Keratinocyte (primary cell): ENCODE measurements around the gene OLFML1. TPM values are rescaled to one million over a fixed set of nuclear protein-coding genes. Genes with fewer than 3 reads are reported as not detected.

ENCODE experiments used
- DNase-seq: peaks from one replicate; pipeline ENCODE4 v3.0.0-alpha.2; 2011; ENCODE audit warnings: low read depth, missing footprints, low spot score
- FAIRE-seq: peaks from 2 replicates; lab custom pipeline; 2011; peaks lifted over from hg19 to GRCh38; lab: Jason Lieb, UNC
- H2AFZ ChIP-seq: 2 replicates; pipeline ENCODE4 v1.6.0; 2012; ENCODE audit warnings: low read length, control low read depth, inconsistent platforms; ENCODE audit not compliant: control insufficient read depth
- H3K27ac ChIP-seq: 2 replicates; pipeline ENCODE4 v1.5.1; 2011; ENCODE audit warnings: low read length; ENCODE audit not compliant: control insufficient read depth, insufficient read depth
- H3K27me3 ChIP-seq: 3 replicates; pipeline ENCODE4 v1.6.0; 2011; ENCODE audit warnings: low read length; ENCODE audit not compliant: control insufficient read depth, insufficient read depth; ENCODE audit errors: extremely low read depth
- H3K36me3 ChIP-seq, 2 experiments: 2 replicates in 1 of 2; 3 replicates in 1 of 2; pipeline ENCODE4 v1.5.1; 2011; ENCODE audit warnings: low read length in 2 of 2, mild to moderate bottlenecking in 1 of 2; ENCODE audit not compliant: control insufficient read depth in 2 of 2, insufficient read depth in 2 of 2; ENCODE audit errors: extremely low read depth in 1 of 2
- H3K4me1 ChIP-seq: 3 replicates; pipeline ENCODE4 v1.5.1; 2011; ENCODE audit warnings: low read length; ENCODE audit not compliant: control insufficient read depth, insufficient read depth; ENCODE audit errors: extremely low read depth
- H3K4me2 ChIP-seq: 3 replicates; pipeline ENCODE4 v1.6.0; 2011; ENCODE audit warnings: low read depth, low read length; ENCODE audit not compliant: control insufficient read depth, insufficient read depth; ENCODE audit errors: extremely low read depth
- H3K4me3 ChIP-seq, 3 experiments: fragments of 200-600 bp in 1 of 3; sonication (generic) in 1 of 3; 2 replicates in 2 of 3; 3 replicates in 1 of 3; pipeline ENCODE4 v1.5.1; 2011 to 2016; ENCODE audit warnings: low read length in 3 of 3, mild to moderate bottlenecking in 3 of 3, control low read depth in 2 of 3, inconsistent platforms in 1 of 3, low read depth in 1 of 3, mixed read lengths in 1 of 3, mixed run types in 1 of 3, moderate library complexity in 1 of 3; ENCODE audit not compliant: control insufficient read depth in 2 of 3, insufficient read depth in 2 of 3; ENCODE audit errors: extremely low read depth in 1 of 3
- H3K79me2 ChIP-seq: 2 replicates; pipeline ENCODE4 v1.6.0; 2012; ENCODE audit warnings: low read length; ENCODE audit not compliant: control insufficient read depth, insufficient read depth
- H3K9ac ChIP-seq: 3 replicates; pipeline ENCODE4 v1.6.0; 2011; ENCODE audit warnings: low read length; ENCODE audit not compliant: control insufficient read depth, insufficient read depth; ENCODE audit errors: extremely low read depth
- H3K9me1 ChIP-seq: 3 replicates; pipeline ENCODE4 v1.6.0; 2011; ENCODE audit warnings: low read length; ENCODE audit not compliant: control insufficient read depth, insufficient read depth; ENCODE audit errors: extremely low read depth
- H3K9me3 ChIP-seq: 2 replicates; pipeline ENCODE4 v1.5.1; 2012; ENCODE audit warnings: low read depth, low read length; ENCODE audit not compliant: control insufficient read depth
- H4K20me1 ChIP-seq: 3 replicates; pipeline ENCODE4 v1.6.0; 2011; ENCODE audit warnings: low read length; ENCODE audit not compliant: control insufficient read depth, insufficient read depth; ENCODE audit errors: extremely low read depth
- CTCF ChIP-seq, 3 experiments: IDR thresholded peaks in 1 of 3; conservative IDR thresholded peaks in 1 of 3; optimal IDR thresholded peaks in 1 of 3; 2 replicates in 2 of 3; 3 replicates in 1 of 3; pipeline versions ENCODE3 to v1.5.1; 2011; ENCODE audit warnings: low read length in 3 of 3, mild to moderate bottlenecking in 3 of 3, moderate library complexity in 2 of 3, control low read depth in 1 of 3, inconsistent platforms in 1 of 3; ENCODE audit not compliant: insufficient read depth in 2 of 3; ENCODE audit errors: extremely low read depth in 1 of 3
- EZH2 ChIP-seq: IDR thresholded peaks from one replicate; pipeline ENCODE4 v1.6.1; 2012; ENCODE audit warnings: inconsistent platforms, mild to moderate bottlenecking, low read length, moderate library complexity
- dilution Hi-C: fragments of 300-500 bp; cut with MboI; formaldehyde crosslinking; loops from one replicate; pipeline ENCODE4 v1.7.0; 2020; ENCODE audit warnings: low sequenced_read_pairs; ENCODE audit not compliant: extremely low pct_ligation_motif_present
- polyA minus RNA-seq, 3 experiments: library from RNA; depleted of rRNA, polyadenylated mRNA; stranded (reverse); fragments of >200 nt; gene quantifications; 1 replicate in 1 of 3; 2 replicates in 1 of 3; 3 replicates in 1 of 3; pipeline ENCODE4 v1.2.3, GENCODE V29; 2011
- polyA plus RNA-seq, 5 experiments: library from polyadenylated mRNA; depleted of rRNA in 3 of 5; stranded (reverse) in 3 of 5; stranded (forward) in 1 of 5; unstranded in 1 of 5; fragments of >200 nt; gene quantifications; 1 replicate in 1 of 5; 2 replicates in 3 of 5; 3 replicates in 1 of 5; pipeline versions ENCODE4 v1.2.1 to v1.2.3, GENCODE V29; 2011 to 2012; ENCODE audit warnings: missing spikeins in 2 of 5, low read depth in 1 of 5, low replicate concordance in 1 of 5

OLFML1 gene
- not detected in 3 replicates for polyA plus RNA-seq
- polyA plus RNA-seq (2011; ENCODE audit: low read depth) = not detected
- polyA plus RNA-seq (2011; cell fraction: cytosol; rRNA removed) = not detected in 2 replicates
- polyA plus RNA-seq (2011; cell fraction: nucleus; rRNA removed) = not detected in 2 replicates
- polyA plus RNA-seq (2012; ENCODE audit: low replicate concordance) = not detected in 2 replicates
- polyA minus RNA-seq = not detected in 3 replicates
- not detected for polyA minus RNA-seq (2011; cell fraction: cytosol; rRNA and poly(A)+ RNA removed)
- polyA minus RNA-seq (2011; cell fraction: nucleus; rRNA and poly(A)+ RNA removed) = not detected in 2 replicates

- Histone ChIP-seq H4K20me1 (no peaks in the 10 kb centered on the region), H3K36me3 (no peaks in the 10 kb centered on the region), H3K27me3 (no peaks in the 10 kb centered on the region), H3K4me1 (no peaks in the 10 kb centered on the region), H2AFZ (no peak within 1 kb of the TSS), H3K9me1 (no peaks in the 10 kb centered on the region), H3K27ac (no peak within 1 kb of the TSS), H3K9me3 (no peaks in the 10 kb centered on the region), H3K9ac (no peak within 1 kb of the TSS), H3K4me2 (no peak within 1 kb of the TSS), H3K79me2 (no peaks in the 10 kb centered on the region), H3K4me3 (no peak within 1 kb of the TSS)
- TF ChIP-seq EZH2 = no peak
- TF ChIP-seq CTCF (optimal IDR thresholded peaks at IDR 0.05 in 1 of 3, IDR thresholded peaks at IDR 0.05 in 1 of 3, conservative IDR thresholded peaks at IDR 0.05 in 1 of 3; ENCODE audit: extremely low read depth in 1 of 3, insufficient read depth in 2 of 3, low read length in 3 of 3) = no peak
- dilution Hi-C loops = no loop called here
- DNase-seq = no peak
- FAIRE-seq = no peak
Observed at GRCh38 chr11:7485186-7486097, at the start of gene OLFML1. Gene OLFML1 (plus strand): TSS chr11:7485506. CDS start chr11:7485876, 370 bp downstream.

- H3K27me3 ChIP-seq = no peaks in the 10 kb centered on the region
- H3K4me2 ChIP-seq = no peak overlapping the region
- H3K27ac ChIP-seq = no peak overlapping the region
- dilution Hi-C loops = no loop called here
- no peaks in the 10 kb centered on the region for H3K9me3 ChIP-seq
- no peaks in the 10 kb centered on the region for H3K36me3 ChIP-seq
- H3K4me1 ChIP-seq = no peaks in the 10 kb centered on the region
- TF ChIP-seq EZH2 (no peak), CTCF (optimal IDR thresholded peaks at IDR 0.05 in 1 of 3, IDR thresholded peaks at IDR 0.05 in 1 of 3, conservative IDR thresholded peaks at IDR 0.05 in 1 of 3; ENCODE audit: extremely low read depth in 1 of 3, insufficient read depth in 2 of 3, low read length in 3 of 3) (no peak)
- FAIRE-seq (no peak), DNase-seq (no peak)
- no peaks in the 10 kb centered on the region for H4K20me1 ChIP-seq
- no peaks in the 10 kb centered on the region for H3K9me1 ChIP-seq
- no peak overlapping the region for H3K9ac ChIP-seq
- H2AFZ ChIP-seq = no peak overlapping the region
- no peak overlapping the region for H3K4me3 ChIP-seq
- no peaks in the 10 kb centered on the region for H3K79me2 ChIP-seq
Observed at GRCh38 chr11:7436146-7436545, 49.2 kb upstream of the OLFML1 start.
